Mesendoderm (in vitro differentiated cells): Measurements from ENCODE around the gene GDF15.

ENCODE experiments used
- DNase-seq: peaks from one replicate; pipeline ENCODE4 v3.0.0; 2013
- H2AK5ac ChIP-seq: 2 replicates; pipeline ENCODE4 v1.6.1; 2013; ENCODE audit warnings: low read length, inconsistent platforms
- H2BK120ac ChIP-seq: 2 replicates; pipeline ENCODE4 v1.6.1; 2013; ENCODE audit warnings: low read depth, mild to moderate bottlenecking, low read length, moderate library complexity, mixed read lengths
- H2BK15ac ChIP-seq: replicated peaks from 2 replicates; pipeline ENCODE4 v1.6.1; 2013; ENCODE audit warnings: low read depth, mild to moderate bottlenecking, moderate library complexity
- H2BK5ac ChIP-seq: 2 replicates; pipeline ENCODE4 v1.6.1; 2013; ENCODE audit warnings: low read length, inconsistent platforms
- H3K18ac ChIP-seq: 2 replicates; pipeline ENCODE4 v1.6.1; 2013; ENCODE audit warnings: mild to moderate bottlenecking, low read length, mixed read lengths
- H3K23ac ChIP-seq: one replicate; pipeline ENCODE4 v1.6.1; 2013; ENCODE audit warnings: low read length
- H3K27ac ChIP-seq: 2 replicates; pipeline ENCODE4 v1.5.1; 2013; ENCODE audit warnings: low read depth, mild to moderate bottlenecking, inconsistent platforms, low read length, moderate library complexity
- H3K27me3 ChIP-seq: 2 replicates; pipeline ENCODE4 v1.6.1; 2013; ENCODE audit warnings: low read length, control low read depth, mild to moderate bottlenecking, inconsistent platforms; ENCODE audit not compliant: insufficient read depth, poor library complexity
- H3K36me3 ChIP-seq: 2 replicates; pipeline ENCODE4 v1.6.1; 2013; ENCODE audit warnings: low read length, inconsistent platforms; ENCODE audit not compliant: control insufficient read depth, insufficient read depth
- H3K4ac ChIP-seq: one replicate; pipeline ENCODE4 v1.6.1; 2013; ENCODE audit warnings: low read depth, mild to moderate bottlenecking, low read length, moderate library complexity
- H3K4me1 ChIP-seq: 2 replicates; pipeline ENCODE4 v1.6.1; 2013; ENCODE audit warnings: low read depth, low read length, inconsistent platforms; ENCODE audit not compliant: control insufficient read depth
- H3K4me2 ChIP-seq: 2 replicates; pipeline ENCODE4 v1.6.1; 2013; ENCODE audit warnings: low read length
- H3K4me3 ChIP-seq: 2 replicates; pipeline ENCODE4 v1.5.1; 2013; ENCODE audit warnings: mild to moderate bottlenecking, low read length
- H3K56ac ChIP-seq: one replicate; pipeline ENCODE4 v1.6.1; 2013; ENCODE audit warnings: low read length
- H3K79me1 ChIP-seq: 2 replicates; pipeline ENCODE4 v1.6.1; 2013; ENCODE audit warnings: low read length, inconsistent platforms
- H3K79me2 ChIP-seq: 2 replicates; pipeline ENCODE4 v1.6.1; 2013; ENCODE audit warnings: mild to moderate bottlenecking, low read length; ENCODE audit not compliant: control insufficient read depth, insufficient read depth
- H3K9ac ChIP-seq: 2 replicates; pipeline ENCODE4 v1.6.1; 2013; ENCODE audit warnings: low read length, inconsistent platforms
- H4K5ac ChIP-seq: one replicate; pipeline ENCODE4 v1.6.1; 2013; ENCODE audit warnings: low read length
- H4K8ac ChIP-seq: one replicate; pipeline ENCODE4 v1.6.1; 2013; ENCODE audit warnings: low read depth, mild to moderate bottlenecking, control low read depth, low read length, moderate library complexity
- WGBS: extraction: QIAGEN DNeasy Blood & Tissue Kit; methylation state at CpG from one replicate; pipeline ENCODE4 v1.1.7; 2013; ENCODE audit warnings: low lambda C conversion rate, missing lambda C conversion rate; ENCODE audit not compliant: insufficient coverage; ENCODE audit errors: extremely low coverage; 5-methylcytosine and 5-hydroxymethylcytosine counted together

GDF15 gene

DNA sequence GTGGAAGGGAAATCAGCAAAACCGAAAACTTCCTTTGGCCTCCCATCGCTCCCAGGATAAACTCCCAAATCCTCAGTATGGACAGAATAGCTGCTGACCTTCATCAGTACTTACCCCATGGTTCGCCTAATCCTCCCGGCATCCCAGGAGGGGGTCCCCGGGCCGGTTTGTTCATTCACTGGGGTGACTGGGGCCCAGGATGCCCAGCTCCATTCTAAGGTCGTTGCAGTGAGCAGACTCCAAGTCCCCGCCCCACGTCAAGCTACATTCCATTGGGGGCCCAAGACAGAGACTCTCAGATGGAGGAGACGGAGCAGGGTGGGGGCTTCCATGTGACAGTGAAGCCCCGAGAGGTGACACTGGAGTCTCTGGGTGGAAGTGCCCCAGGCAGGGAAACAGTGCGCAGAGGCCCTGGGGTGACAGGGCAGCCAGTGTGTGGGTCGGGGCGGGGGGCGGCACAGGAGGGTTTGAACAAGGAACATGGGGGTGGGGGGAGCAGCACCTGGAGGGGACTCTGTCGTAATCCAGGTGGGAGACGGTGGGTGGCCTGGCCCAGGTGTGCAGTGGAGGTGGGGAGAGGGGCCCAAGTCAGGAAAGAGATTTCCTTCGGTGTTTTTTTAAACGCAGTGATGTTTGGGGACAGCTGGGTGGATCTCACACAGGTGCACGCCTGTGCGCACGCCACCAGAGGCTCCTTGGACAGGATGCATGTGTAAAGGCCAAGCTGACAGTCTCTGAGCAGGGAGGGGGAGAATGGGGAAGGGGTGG is 38.3 kb downstream of the GDF15 start:
- WGBS, result no CpG with 5 or more reads among the region's 22 CpGs
- Histone ChIP-seq H3K56ac (peak overlapping the region; percentile 34), H3K23ac (no peak overlapping the region)

DNA sequence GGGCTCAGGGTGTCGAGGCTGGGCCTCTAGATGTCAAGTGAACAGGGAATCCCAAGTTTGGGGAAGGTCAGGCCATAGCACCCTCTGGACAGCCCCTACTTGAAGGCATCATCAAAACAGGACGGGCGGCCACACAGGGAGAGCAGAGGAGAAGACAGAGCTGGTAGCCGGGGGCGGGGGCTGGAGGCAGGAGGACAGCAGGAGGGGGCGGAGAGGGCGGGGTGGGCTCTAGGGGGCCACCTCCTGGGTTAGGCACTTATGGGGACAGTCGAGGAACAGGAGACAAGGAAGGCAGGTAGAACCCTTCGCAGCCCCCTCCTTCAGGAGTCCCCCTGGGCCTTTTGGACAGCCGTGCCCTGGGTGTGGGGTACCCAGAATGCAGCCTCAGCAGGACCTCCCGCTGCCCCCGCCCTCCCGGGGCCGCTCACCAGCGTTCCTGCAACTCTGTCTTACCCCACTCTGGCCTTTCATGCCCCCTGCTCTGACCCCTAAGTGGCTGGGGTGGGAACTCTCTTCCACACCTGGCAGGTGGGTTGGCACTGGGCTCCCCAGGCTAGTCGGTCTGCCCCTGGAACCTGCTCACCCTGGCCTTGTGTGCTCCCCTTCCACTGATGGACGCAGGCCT is 39.0 kb downstream of the GDF15 start:
- peaks cover 7% of the 10 kb centered on the region for H3K79me2 ChIP-seq
- H3K4ac ChIP-seq, result no peak overlapping the region
- no peak for DNase-seq
- peaks cover 2% of the 10 kb centered on the region for H3K4me1 ChIP-seq
- no peak overlapping the region for H2BK15ac ChIP-seq
- no peaks in the 10 kb centered on the region for H3K27me3 ChIP-seq
- H3K27ac ChIP-seq, result no peak overlapping the region
- H3K9ac ChIP-seq, result no peak overlapping the region
- no peak overlapping the region for H3K4me3 ChIP-seq
- no peak overlapping the region for H2BK120ac ChIP-seq
- H3K36me3 ChIP-seq, result no peaks in the 10 kb centered on the region
- H2AK5ac ChIP-seq, result no peak overlapping the region
- WGBS, result no CpG with 5 or more reads among the region's 17 CpGs
- peaks cover 8% of the 10 kb centered on the region for H3K79me1 ChIP-seq
- no peak overlapping the region for H4K8ac ChIP-seq
- H4K5ac ChIP-seq, result no peak overlapping the region
- no peak overlapping the region for H3K23ac ChIP-seq
- H3K4me2 ChIP-seq, result no peak overlapping the region
- H3K56ac ChIP-seq, result peak overlapping the region; percentile 34
- no peak overlapping the region for H2BK5ac ChIP-seq
- no peak overlapping the region for H3K18ac ChIP-seq

More for the DNA sequence above, 38.3 kb downstream of the GDF15 start:
- Histone ChIP-seq H3K9ac (no peak overlapping the region), H3K4me1 (no peaks in the 10 kb centered on the region), H3K79me2 (peaks cover 7% of the 10 kb centered on the region), H2AK5ac (no peak overlapping the region), H3K4me3 (no peak overlapping the region), H2BK15ac (no peak overlapping the region), H2BK5ac (no peak overlapping the region), H3K27me3 (no peaks in the 10 kb centered on the region), H3K4me2 (no peak overlapping the region), H3K36me3 (no peaks in the 10 kb centered on the region), H3K18ac (no peak overlapping the region), H3K4ac (no peak overlapping the region), H4K5ac (no peak overlapping the region), H3K79me1 (peaks cover 8% of the 10 kb centered on the region), H3K27ac (no peak overlapping the region), H2BK120ac (no peak overlapping the region), H4K8ac (no peak overlapping the region)
- no peak for DNase-seq

DNA sequence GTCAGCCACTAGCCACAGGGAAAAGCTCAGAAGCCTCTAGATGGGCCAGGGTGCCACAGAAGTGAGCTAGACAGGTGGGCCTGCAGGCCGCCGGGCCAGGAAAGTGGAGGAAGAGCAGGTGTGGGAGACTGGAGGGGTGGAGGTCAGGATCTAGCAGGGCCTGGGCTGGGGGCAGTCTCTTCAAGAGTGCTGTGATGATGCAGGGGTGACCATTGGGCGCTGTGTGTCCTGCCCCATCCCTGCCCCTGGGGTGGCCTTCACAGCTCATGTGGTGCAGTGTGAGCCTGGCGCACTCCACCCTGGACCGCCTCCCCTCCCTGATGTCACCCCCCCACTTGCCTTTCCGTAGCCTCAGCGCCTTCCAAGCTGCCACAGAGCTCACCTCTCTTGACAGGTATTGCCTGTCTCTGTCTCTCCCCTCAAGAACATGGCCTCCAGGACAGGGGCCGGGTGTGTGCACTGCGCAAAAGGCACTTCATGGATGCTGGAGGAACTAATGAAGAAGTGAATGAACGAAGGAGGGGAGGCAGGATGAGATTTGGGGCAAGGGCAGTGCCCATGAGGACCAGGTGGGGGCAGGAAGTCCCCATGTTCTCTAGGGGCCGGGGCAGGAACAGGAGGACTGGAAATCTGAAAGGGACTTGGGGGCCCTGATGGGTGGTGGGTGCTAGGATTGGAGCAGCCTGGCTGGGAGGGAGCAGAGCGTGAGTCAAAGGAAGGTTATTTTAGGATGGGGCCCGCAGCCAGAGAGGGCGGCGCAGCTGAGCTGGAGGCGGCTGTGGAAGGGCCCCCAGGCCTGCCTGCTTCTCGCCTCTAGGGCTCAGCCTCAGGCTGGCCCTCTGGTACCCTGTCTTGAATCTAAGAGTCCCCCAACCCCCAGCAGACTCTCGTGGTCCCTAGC is 39.8 kb downstream of the GDF15 start:
- H3K27me3 ChIP-seq, result no peaks in the 10 kb centered on the region
- H3K4me2 ChIP-seq, result no peak overlapping the region
- no peak overlapping the region for H3K56ac ChIP-seq
- no peak overlapping the region for H3K23ac ChIP-seq
- peaks cover 2% of the 10 kb centered on the region for H3K4me1 ChIP-seq
- peaks cover 8% of the 10 kb centered on the region for H3K79me1 ChIP-seq
- H2BK15ac ChIP-seq, result no peak overlapping the region
- no peak overlapping the region for H3K4me3 ChIP-seq
- H3K27ac ChIP-seq, result no peak overlapping the region
- no peak overlapping the region for H3K9ac ChIP-seq
- H4K5ac ChIP-seq, result no peak overlapping the region
- H2BK120ac ChIP-seq, result no peak overlapping the region
- H3K79me2 ChIP-seq, result peaks cover 7% of the 10 kb centered on the region
- no peak overlapping the region for H3K4ac ChIP-seq
- no peak overlapping the region for H2AK5ac ChIP-seq
- no peaks in the 10 kb centered on the region for H3K36me3 ChIP-seq
- no peak overlapping the region for H3K18ac ChIP-seq
- no peak overlapping the region for H4K8ac ChIP-seq
- no peak for DNase-seq
- no CpG with 5 or more reads among the region's 18 CpGs for WGBS
- H2BK5ac ChIP-seq, result no peak overlapping the region

DNA sequence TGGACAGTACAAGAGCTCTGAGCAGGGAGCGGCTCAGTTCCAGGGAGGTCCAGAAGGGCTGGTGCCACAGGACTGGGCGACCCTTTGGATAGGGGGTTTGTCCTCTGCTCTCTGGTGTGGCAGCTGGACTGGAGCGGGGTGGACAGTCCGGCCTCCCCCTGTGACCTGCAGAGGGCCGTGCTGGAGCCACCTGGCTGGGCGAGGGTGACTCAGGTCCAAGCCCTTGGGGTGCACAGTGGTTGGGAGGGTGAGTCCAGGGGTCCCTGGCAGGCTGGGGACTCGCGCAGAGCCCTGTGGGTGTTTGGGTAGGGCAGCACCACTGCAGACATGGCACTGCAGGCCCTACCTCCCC is 40.4 kb downstream of the GDF15 start:
- H2BK15ac ChIP-seq, result no peak overlapping the region
- no peak overlapping the region for H3K27ac ChIP-seq
- H3K4me1 ChIP-seq, result peaks cover 2% of the 10 kb centered on the region
- H3K36me3 ChIP-seq, result no peaks in the 10 kb centered on the region
- H4K8ac ChIP-seq, result no peak overlapping the region
- H2AK5ac ChIP-seq, result no peak overlapping the region
- no peak overlapping the region for H3K4ac ChIP-seq
- H3K79me1 ChIP-seq, result peaks cover 5% of the 10 kb centered on the region
- no peak overlapping the region for H3K18ac ChIP-seq
- WGBS, result no CpG with 5 or more reads among the region's 8 CpGs
- H3K9ac ChIP-seq, result no peak overlapping the region
- no peak overlapping the region for H2BK5ac ChIP-seq
- H3K23ac ChIP-seq, result no peak overlapping the region
- H2BK120ac ChIP-seq, result no peak overlapping the region
- H3K4me2 ChIP-seq, result no peak overlapping the region
- H3K56ac ChIP-seq, result no peak overlapping the region
- H3K27me3 ChIP-seq, result no peaks in the 10 kb centered on the region
- peaks cover 5% of the 10 kb centered on the region for H3K79me2 ChIP-seq
- H3K4me3 ChIP-seq, result no peak overlapping the region
- H4K5ac ChIP-seq, result no peak overlapping the region
- DNase-seq, result no peak

DNA sequence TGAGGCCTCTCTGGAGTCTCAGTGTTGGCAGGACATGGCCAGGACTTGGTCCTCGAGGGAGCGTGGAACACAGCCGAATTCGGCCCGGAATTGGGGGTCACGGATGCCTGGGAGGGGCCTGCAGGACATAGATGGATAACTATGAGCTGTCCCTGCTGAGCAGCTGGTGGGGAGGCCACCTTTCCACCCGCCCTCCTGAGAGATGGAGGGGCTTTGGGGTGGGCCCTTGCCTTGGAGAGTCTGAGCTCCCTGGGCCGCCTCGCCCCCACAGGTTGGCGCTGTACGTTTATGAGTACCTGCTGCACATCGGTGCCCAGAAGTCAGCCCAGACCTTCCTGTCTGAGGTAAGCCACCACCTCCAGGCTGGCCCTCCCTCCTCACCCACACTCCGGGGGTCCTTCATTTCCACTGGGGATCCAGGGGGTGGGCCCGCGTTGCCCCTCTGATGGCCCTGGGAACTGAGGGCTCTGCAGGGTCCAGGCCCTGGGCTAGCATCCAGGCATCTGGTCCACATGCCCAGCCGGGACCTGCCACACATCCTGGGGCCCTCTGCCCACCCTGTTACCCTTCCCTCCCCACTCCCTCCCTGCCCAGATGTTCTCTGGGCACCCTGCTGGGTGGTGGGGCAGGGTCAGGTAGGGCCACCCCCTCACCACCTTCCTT is 41.3 kb downstream of the GDF15 start:
- WGBS, result no CpG with 5 or more reads among the region's 16 CpGs
- peaks cover 2% of the 10 kb centered on the region for H3K4me1 ChIP-seq

More for the DNA sequence above, 41.3 kb downstream of the GDF15 start:
- no peak for DNase-seq
- Histone ChIP-seq H3K18ac (no peak overlapping the region), H3K4me2 (no peak overlapping the region), H3K79me2 (peaks cover 4% of the 10 kb centered on the region), H3K9ac (no peak overlapping the region), H3K27ac (no peak overlapping the region), H3K56ac (no peak overlapping the region), H3K27me3 (no peaks in the 10 kb centered on the region), H3K23ac (no peak overlapping the region), H3K36me3 (no peaks in the 10 kb centered on the region), H2BK120ac (no peak overlapping the region), H2BK5ac (no peak overlapping the region), H4K5ac (no peak overlapping the region), H2AK5ac (no peak overlapping the region), H4K8ac (no peak overlapping the region), H3K79me1 (peaks cover 4% of the 10 kb centered on the region), H3K4ac (no peak overlapping the region), H2BK15ac (no peak overlapping the region), H3K4me3 (no peak overlapping the region)
